ENCODE data around the gene IGFBP4.

The IGFBP4 gene

DNA sequence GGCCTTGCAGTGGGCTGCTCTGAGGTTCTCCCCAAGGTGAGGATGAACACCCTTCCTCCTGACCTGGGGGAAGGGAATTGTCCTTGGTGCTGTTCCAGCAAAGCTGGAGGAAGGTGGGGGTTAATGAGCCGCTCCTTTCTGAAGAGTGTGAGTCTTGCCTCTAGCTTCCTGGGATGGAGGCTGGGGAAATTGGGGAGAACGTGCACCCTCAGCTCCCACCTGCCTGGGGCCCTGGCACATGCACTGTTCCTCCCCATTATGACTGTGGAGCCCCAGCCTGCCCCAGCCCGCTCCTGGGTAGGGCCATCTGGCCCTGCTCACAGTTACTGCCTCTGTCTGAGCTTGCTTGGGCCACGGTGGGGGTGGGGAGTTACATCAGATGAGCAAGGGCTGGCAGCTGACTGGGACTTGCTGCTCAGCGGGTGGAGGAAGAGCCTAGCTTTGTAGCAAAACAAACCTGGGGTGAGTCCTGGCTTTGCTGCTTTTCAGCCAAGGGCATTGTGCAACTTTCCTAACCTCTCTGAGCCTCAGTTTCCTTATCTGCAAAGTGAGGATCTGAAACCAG lies 47.1 kb downstream of the IGFBP4 start:
- DNase-seq (ENCODE audit: low read depth in 2 of 2), result no peak

DNA sequence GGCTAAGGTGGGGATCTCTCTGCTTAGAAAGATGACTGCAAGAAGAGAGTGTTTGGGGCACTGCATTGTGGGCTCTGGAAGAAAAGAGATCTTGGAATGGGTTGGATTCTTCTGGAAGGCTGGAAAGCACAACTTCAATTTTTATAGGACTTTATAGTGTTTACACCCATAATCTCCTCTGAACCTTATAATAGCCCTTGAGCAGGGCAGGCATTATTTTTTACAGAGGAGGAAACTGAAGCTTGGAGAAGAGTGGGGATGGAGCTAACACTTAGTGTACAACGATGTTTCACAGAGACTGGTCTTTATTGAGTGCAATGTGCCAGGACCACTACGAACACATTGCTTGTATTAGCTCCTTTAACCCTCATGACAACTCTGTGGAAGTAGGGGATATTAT lies 47.7 kb downstream of the IGFBP4 start:
- DNase-seq (ENCODE audit: low read depth in 2 of 2), result no peak

DNA sequence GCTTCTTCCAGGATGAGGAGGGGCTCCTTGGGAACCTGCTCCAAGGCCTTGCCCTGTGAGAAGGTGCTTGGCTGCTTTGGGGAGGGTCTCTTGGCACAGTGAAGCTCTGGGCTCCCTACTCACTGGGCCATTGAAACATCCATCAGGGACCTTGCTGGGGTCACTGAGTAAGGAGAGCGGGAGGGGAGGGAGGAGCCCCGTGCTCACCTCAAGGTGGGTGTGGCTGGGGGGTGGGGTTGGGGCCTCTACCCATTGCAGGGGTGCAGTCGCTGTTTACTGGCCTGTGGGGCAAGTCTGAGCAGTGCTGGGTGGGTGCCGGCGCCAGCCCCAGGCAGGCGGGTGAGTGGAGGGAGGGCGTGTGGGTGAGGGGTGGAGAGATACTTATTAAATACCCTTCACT lies 48.2 kb downstream of the IGFBP4 start:
- no peak for DNase-seq (ENCODE audit: low read depth in 2 of 2)

DNA sequence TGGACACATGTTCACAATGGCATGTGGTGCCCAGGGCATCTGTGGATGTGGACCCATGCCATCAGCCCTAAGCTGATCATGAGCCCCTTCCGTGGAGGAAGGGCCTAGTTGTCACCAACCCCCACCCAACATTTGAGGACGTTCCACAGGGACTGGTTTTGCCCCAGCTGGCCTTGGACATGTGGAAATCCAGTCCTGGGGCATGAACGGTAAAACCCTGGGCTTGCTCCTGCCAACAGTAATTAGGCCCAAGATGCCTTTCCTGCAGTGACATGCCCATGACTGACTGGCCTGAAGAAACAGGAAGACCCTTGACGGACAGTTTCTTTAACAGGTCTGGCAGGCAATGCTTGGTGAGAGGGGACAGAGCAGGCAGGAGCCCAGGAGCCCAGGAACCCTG lies 50.4 kb downstream of the IGFBP4 start:
- no peak for DNase-seq (ENCODE audit: low read depth in 2 of 2)

DNA sequence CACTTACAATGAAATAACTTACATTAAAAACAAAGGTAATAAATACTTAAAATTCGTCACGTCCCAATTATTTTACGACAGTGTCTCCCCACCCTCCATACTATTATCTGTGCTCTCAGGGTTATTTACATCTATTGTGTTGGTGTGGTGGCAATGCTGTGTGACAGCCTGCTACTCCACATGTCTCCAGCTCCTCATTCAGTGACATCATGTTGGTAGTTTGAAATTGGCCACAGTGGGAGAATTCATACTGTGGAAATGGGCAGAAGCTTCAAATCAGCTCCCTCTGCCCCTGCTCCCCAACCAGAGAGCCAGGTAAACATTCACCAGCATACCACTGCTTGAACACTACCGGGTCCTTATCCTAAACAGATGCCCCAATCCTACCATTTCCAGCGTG lies 51.9 kb downstream of the IGFBP4 start:
- no peak for DNase-seq (ENCODE audit: low read depth in 2 of 2)

DNA sequence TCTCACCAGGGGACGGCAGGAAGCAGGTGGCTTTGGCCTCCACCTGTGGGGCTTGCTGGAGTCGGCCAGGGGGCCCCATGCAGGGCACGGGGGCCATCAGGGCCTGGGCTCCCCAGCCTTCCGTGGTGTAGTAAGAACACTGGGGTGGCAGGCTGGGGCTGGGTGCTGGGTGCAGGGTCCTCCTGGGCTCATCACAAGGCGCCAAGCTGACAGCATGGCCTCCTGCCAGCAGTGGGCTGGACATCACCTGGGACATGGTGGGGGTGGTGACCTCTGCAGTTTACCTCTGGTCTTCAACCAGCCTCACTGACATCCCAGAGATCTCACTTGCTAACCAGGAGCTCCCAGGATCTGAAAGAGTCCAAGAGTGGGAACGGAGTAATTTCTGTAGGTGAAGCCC lies 52.9 kb downstream of the IGFBP4 start:
- DNase-seq (ENCODE audit: low read depth in 2 of 2), result no peak

DNA sequence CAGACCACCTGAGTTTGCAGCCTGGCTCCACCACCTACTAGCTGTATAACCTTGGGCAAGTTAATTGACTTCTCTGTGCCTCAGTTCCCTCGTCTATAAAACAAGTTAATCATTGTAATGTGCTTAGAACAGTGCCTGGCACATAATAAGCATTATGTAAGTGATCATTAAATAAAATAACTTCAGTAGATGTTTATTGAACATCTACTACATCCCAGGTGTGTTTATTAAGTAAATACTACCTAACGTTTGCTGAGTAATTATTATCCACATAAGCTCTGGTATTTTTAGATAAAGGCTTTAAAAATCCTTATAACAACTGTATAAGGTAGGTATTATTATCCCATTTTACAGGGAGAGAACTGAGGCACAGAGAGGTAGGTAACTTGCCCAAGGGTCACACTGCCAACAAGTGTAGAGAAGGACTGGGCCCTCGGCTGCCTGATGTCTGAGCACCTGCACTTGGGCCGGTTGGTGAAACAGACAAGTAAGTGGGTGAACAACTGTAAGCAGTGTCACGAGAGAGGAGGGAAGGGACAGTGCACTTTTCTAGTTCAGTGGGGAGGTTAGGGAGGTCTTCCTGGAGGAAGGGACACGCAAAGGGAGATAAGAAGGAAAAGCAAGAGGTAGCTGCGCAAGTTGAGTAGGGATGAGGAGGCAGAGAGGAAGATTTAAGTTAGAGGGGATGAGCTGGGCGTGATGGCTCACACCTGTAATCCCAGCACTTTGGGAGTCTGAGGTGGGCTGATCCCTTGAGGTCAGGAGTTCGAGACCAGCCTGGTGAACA lies 53.6 kb downstream of the IGFBP4 start:
- DNase-seq (ENCODE audit: low read depth in 2 of 2), result no peak

DNA sequence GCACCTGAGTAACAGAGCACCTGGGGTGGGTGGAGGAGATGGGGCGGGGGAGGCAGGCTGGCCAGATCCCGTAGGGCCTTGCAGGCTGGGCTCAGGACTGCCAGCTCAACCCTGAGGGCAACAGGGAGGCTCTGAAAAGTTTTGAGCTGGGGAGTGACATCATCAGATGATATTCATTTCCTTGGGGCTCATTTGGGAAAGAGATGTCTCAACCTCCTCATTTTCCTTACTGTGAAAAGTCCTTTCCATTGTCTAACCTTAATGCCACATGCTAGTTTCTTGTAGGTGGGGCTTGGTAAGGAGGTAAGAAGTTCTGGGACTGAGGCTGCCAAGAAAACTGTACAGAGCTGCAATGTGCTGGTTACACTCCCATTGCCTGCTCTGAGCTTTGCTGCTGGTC lies 54.4 kb downstream of the IGFBP4 start:
- DNase-seq (ENCODE audit: low read depth in 2 of 2), result no peak

DNA sequence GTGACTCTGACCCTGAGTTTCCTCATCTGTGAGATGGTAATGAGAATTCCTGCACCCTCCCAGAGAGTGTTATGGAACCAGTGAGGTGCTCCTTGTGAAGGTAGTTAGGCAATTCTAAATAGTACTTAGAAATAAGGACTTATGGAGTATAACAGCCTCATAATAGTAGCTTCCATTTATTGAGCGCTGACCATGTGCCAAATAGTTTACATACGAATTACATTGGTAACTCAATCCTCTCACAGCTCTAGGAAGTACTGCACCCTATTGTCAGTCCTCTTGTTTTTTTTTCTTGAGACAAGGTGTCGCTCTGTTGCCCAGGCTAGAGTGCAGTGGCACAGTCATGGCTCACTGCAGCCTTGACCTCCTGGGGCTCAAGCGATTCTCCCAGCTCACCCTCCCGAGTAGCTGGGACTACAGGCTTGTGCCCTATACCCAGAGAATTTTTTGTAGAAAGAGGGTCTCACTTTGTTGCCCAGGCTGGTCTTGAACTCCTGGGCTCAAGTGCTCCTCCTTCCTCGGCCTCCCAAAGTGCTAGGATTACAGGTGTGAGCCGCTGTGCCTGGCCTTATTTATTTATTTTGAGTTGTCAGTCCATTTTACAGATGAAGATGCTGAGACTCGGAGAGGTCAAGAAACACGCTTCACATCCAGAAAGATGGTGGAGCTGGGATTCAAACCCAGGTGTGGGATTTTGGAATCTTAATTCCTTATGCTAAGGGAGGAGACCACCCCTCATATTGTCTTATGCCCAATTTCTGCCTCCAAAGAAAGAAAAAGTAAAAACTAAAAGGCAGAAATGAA lies 55.2 kb downstream of the IGFBP4 start:
- no peak for DNase-seq (ENCODE audit: low read depth in 2 of 2)

DNA sequence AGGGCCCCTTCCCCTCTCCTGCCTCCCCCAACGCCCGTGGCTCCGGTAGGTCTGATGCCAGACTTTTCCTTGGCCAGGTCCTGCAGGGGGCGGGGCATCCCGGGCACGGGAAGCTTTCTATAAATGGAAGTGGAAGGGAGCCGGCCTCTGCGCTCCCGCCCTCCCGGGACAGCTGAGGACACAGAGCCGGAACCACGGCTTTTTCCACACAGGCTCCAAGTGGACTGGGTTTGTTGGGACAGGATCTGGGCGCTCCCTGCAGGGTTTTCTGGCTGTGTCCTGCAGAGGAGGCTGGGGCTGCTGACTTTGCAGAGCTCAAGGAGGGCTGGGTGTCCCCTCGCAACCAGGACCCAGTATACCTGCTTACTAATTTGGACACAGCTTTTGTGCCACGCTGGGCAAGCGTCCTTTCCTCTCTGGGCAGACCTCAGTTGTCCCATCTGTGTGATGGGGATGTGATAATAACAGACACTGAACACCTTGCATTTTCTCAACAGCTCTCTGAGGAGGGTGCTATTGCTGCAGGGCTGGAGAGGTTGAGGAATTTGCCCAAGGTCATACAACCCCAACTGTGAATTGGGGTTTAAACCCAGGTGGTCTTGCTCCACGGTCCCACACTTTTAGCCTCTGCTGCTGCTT lies 56.4 kb downstream of the IGFBP4 start:
- DNase-seq (ENCODE audit: low read depth in 2 of 2), result no peak

DNA sequence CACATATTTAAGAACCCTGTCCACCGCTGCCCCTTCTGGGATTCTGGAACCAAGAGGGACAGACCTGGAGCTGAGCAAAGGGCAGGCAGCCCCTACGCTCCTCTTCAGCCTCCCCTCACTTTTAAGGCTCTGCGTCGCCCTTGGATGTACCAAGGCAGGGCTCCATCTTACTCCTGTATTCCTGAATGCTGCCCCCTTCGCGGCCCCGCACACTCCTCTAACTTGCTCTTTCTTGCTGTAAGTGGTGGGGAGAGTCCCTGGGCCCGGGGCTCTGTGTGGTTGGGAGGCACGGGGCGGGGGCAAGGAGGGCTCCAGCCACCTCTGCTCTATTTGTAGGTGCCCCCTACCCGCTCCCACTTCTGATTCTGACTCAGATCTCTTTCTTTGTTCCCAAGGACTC lies 56.9 kb downstream of the IGFBP4 start:
- no peak for DNase-seq (ENCODE audit: low read depth in 2 of 2)

DNA sequence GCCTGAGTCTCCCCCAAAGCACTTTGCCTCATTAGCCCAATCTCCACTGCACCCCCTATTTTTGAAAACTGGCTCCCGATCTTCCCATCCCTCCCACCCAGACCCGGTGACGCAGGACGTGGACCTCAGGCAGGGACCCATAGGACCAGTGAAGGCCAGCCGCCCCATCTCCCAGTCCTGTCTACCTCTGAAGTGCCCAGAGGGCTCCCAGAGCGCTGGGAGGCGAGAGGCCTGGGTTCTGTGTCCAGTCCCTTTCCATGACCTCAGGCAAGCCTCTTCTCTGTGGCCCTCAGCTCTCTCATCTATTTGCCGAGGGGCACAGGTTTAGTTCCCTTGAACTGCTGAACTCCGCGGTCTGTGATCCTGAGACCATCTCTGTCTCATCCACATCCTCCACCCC lies 57.5 kb downstream of the IGFBP4 start:
- DNase-seq (ENCODE audit: low read depth in 2 of 2), result no peak

DNA sequence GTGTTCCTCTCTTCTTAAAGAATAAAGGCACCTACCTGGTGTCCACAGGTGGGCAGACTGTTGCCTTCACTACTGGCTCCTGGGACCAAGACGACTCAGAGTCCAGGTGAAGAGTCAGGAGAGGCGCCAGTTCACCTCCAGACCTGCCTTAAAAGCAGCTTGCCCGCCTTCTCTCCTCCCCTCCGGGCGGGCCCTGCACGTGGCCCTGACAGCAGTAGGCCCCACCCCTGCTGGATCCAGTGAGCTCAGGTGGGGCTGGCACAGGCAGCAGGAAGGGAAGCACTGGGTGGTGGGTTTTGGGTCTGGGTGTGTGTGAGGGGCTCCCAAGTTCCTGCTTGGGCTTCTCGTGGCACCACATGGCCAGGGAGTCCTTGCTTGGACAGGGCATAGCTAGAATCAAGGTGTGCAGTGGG lies 58.3 kb downstream of the IGFBP4 start, which contains the start of gene TNS4:
Gene TNS4, minus strand, starts transcription at position 125 of the 413 bp plus-strand sequence. CDS start 5,198 bp downstream, outside the sequence.
- no peak for DNase-seq (ENCODE audit: low read depth in 2 of 2)

DNA sequence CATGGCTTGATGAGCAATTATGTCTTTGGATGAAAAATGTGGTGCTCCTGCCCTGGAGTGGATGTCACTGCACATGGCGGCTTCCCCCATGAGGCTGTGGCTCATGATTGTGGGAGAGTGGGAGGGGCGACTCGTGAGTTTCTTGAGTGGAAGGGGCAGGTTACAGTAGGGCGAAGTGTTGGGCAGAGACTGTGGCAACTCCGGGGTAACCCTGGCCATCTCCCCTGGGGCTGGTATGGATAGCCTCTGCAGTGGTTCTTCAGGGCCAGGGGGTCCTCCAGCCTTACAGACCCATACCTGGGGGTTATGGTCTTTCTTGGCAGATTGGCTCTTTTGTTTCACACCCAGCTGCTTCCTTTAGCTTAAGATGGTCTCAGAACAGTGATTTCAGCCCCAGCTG lies 59.5 kb downstream of the IGFBP4 start:
- no peak for DNase-seq (ENCODE audit: low read depth in 2 of 2)

DNA sequence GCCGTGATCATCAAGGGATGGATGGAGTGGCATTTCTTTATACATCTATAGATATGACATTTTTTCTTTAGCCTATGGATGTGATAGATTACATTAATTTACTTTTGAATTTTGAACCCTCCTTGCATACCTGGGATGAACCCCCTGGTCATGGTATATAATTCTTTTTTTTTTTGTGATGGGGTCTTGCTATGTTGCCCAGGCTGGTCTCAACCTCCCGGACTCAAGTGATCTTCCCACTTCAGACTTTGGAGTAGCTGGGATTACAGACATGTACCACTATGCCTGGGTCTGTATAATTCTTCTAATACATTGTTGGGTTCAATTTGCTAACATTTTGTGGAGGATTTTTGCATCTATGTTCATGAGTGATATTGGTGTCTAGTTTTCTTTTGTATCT lies 59.9 kb downstream of the IGFBP4 start:
- no peak for DNase-seq (ENCODE audit: low read depth in 2 of 2)

DNA sequence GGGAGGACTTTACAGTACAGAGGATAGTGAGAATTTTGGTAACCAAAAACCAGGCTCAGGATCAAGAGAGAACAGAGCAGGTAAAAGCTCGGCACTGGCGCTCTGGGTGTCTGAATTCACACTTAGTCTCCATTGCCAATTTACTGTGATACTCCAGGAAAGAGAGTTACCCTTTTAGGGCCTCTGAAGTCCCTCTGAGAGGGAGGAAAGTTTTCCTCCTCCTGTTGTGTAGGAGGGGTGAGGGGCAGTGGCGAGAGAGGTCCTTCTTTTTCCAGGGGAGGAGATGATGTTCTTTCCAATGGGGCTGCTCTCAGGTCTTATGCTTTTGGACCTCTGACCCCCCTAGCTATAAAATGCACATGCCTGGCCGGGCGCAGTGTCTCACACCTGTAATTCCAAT lies 63.5 kb downstream of the IGFBP4 start:
- DNase-seq (ENCODE audit: low read depth in 2 of 2), result no peak

All from stimulated activated CD8-positive, alpha-beta memory T cell treated with anti-CD3 and anti-CD28 coated beads, Interleukin-2, amount 100 ng/mL, for 48 hours (primary cell).